Measurements from ENCODE around the gene DTL. TPM values are rescaled to one million over a fixed set of nuclear protein-coding genes. Genes with fewer than 3 reads are reported as not detected.

Gene DTL
- total RNA-seq, 1 donor from 2014 or later = 23.9 TPM

DNA sequence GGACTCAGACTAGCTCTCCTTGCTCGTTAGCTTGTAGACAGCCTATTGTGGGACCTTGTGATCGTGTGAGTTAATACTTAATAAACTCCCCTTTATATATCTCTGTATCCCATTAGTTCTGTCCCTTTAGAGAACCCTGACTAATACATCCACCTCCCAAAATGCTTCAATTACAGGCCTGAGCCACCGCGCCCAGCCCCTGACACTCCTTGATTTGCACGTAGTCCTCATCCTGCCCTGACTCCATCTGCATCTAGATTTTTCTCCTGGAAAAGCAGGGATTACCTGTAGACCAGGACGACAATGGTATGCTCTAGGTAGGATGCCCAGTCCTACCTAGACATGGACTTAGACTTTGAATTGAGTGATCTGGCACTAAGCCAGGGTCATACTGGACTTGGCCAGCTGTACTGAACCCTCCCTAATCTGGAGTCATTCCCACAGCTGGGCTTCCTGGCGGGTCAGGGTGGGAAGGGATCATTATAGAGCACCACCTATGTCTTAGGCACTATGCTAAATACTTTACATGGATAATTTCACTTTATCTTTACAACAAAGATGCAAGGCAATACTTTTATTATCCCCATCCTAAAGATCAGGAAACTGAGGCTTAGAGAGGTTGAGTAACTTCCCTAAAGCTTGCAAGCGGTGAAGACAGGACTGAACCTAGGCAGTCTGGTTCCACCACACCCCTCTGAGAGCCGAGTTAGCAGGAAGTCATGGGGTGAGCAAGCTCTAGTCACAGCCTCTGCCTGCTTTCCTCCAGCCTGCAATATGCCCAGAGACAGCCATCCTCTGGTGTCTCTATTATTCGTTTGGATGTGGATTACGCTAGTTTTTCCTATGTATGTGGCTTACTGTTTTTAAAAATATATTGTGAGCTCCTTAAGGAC lies 89.4 kb downstream of the DTL start:
- Mint-ChIP-seq H3K9me3 (ENCODE audit: low read depth) (no peaks in the 10 kb centered on the region), H3K4me3 (ENCODE audit: low read depth) (no peak overlapping the region), H3K27me3 (no peaks in the 10 kb centered on the region), H3K27ac (no peak overlapping the region), H3K4me1 (ENCODE audit: low read depth) (peaks cover 4% of the 10 kb centered on the region), H3K36me3 (ENCODE audit: insufficient read depth) (no peaks in the 10 kb centered on the region)
- DNase-seq (ENCODE audit: low spot score, unreplicated experiment) = no peak
- TF ChIP-seq, protein P1, sequence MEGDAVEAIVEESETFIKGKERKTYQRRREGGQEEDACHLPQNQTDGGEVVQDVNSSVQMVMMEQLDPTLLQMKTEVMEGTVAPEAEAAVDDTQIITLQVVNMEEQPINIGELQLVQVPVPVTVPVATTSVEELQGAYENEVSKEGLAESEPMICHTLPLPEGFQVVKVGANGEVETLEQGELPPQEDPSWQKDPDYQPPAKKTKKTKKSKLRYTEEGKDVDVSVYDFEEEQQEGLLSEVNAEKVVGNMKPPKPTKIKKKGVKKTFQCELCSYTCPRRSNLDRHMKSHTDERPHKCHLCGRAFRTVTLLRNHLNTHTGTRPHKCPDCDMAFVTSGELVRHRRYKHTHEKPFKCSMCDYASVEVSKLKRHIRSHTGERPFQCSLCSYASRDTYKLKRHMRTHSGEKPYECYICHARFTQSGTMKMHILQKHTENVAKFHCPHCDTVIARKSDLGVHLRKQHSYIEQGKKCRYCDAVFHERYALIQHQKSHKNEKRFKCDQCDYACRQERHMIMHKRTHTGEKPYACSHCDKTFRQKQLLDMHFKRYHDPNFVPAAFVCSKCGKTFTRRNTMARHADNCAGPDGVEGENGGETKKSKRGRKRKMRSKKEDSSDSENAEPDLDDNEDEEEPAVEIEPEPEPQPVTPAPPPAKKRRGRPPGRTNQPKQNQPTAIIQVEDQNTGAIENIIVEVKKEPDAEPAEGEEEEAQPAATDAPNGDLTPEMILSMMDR (IDR thresholded peaks at IDR 0.05; ENCODE audit: unreplicated experiment) = no peak

DNA sequence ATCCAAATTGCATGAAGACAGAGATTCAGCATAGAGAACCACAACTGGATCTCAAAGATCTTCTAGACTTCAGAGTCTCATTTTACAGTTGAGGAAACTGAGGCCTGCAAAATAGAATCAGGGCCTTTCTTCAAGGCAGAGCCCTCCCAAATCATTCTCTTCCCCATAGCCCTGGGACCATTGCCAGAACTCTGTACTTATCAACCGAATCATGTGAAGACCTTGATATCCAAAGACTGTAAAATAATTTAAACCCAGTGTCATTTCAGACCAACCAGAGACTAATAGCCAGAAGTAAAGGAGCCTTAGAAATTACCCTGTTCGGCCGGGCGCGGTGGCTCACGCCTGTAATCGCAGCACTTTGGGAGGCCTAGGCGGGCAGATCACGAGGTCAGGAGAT lies 90.1 kb downstream of the DTL start:
- TF ChIP-seq, protein P1 (IDR thresholded peaks at IDR 0.05; ENCODE audit: unreplicated experiment) = no peak
- Mint-ChIP-seq H3K27ac (no peak overlapping the region), H3K4me3 (ENCODE audit: low read depth) (no peak overlapping the region), H3K36me3 (ENCODE audit: insufficient read depth) (peaks cover 2% of the 10 kb centered on the region), H3K4me1 (ENCODE audit: low read depth) (peaks cover 4% of the 10 kb centered on the region), H3K9me3 (ENCODE audit: low read depth) (no peaks in the 10 kb centered on the region), H3K27me3 (no peaks in the 10 kb centered on the region)
- no peak for DNase-seq (ENCODE audit: low spot score, unreplicated experiment)

DNA sequence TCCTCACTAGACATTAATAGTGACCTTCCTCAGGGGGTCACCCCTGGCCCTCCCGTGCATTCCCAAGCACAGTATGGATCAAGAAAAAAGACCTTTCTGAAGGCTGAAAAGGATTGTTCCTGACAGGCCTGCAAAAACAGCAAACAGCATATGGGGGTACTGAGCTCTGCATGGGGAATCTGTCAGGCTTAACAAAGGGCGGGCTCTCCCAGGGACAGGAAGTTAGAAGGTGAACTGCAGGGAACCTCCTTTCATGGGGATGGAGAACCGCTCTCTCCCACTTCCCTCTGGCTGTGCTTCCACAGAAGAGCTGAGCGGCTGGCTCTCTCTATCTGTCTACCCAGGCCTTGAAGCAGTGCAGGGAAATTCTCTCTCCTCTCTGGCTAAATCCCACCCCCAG lies 91.7 kb downstream of the DTL start:
- Mint-ChIP-seq H3K27me3 (no peaks in the 10 kb centered on the region), H3K9me3 (ENCODE audit: low read depth) (no peaks in the 10 kb centered on the region), H3K4me3 (ENCODE audit: low read depth) (no peak overlapping the region), H3K27ac (no peak overlapping the region), H3K4me1 (ENCODE audit: low read depth) (peaks cover 1% of the 10 kb centered on the region), H3K36me3 (ENCODE audit: insufficient read depth) (peaks cover 2% of the 10 kb centered on the region)
- TF ChIP-seq, protein P1 (IDR thresholded peaks at IDR 0.05; ENCODE audit: unreplicated experiment) = no peak
- DNase-seq (ENCODE audit: low spot score, unreplicated experiment) = no peak

GRCh38 chr1:212129781-212130180 lies 94.2 kb downstream of the DTL start:
- Mint-ChIP-seq H3K27me3 (no peaks in the 10 kb centered on the region), H3K4me1 (ENCODE audit: low read depth) (no peaks in the 10 kb centered on the region), H3K27ac (no peak overlapping the region), H3K4me3 (ENCODE audit: low read depth) (no peak overlapping the region), H3K36me3 (ENCODE audit: insufficient read depth) (peaks cover 4% of the 10 kb centered on the region), H3K9me3 (ENCODE audit: low read depth) (peaks cover 4% of the 10 kb centered on the region)
- DNase-seq (ENCODE audit: low spot score, unreplicated experiment) = no peak
- TF ChIP-seq, protein P1 (IDR thresholded peaks at IDR 0.05; ENCODE audit: unreplicated experiment) = no peak

DNA sequence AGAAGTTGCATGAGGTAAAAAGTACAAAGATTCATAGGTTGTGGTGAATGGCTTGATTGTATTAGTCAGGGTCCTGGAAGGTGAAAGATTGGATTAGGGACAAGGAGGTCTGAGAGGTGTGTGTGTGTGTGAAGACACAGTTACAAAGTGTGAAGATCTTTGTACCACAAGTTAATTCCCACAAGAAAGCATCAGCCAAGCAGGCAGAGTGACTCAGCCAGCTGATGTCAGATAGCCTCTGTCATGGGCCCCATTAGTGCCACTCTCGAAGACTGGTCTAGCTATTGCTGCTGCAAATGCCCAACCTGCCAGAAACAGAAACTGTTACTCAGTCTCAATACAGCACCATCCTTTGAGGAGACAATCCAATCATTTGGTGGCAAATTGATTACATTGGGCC lies 96.5 kb downstream of the DTL start:
- Mint-ChIP-seq H3K4me3 (ENCODE audit: low read depth) (no peak overlapping the region), H3K27me3 (no peaks in the 10 kb centered on the region), H3K9me3 (ENCODE audit: low read depth) (peaks cover 11% of the 10 kb centered on the region), H3K4me1 (ENCODE audit: low read depth) (no peaks in the 10 kb centered on the region), H3K36me3 (ENCODE audit: insufficient read depth) (peaks cover 8% of the 10 kb centered on the region), H3K27ac (no peak overlapping the region)
- DNase-seq (ENCODE audit: low spot score, unreplicated experiment) = no peak
- TF ChIP-seq, protein P1 (IDR thresholded peaks at IDR 0.05; ENCODE audit: unreplicated experiment) = no peak

Data from progenitor cell of endocrine pancreas (in vitro differentiated cells).